ENCODE data around the gene SMPD2.

SMPD2 gene

GRCh38 chr6:109456710-109457561 lies 16.4 kb downstream of the SMPD2 start:
- TF ChIP-seq ZBTB7A (IDR thresholded peaks at IDR 0.05; ENCODE audit: low read depth): no peak
- TF ChIP-seq EP300 (IDR thresholded peaks at IDR 0.05; ENCODE audit: borderline replicate concordance): no peak
- TF ChIP-seq TEAD4 (IDR thresholded peaks at IDR 0.05): no peak
- no peak for TF ChIP-seq TCF12 (IDR thresholded peaks at IDR 0.05; ENCODE audit: low read depth)
- no peak for TF ChIP-seq FOXM1 (IDR thresholded peaks at IDR 0.05; ENCODE audit: borderline replicate concordance, low read depth)
- TF ChIP-seq NFIC (IDR thresholded peaks at IDR 0.05): no peak
- TF ChIP-seq CREB1 (IDR thresholded peaks at IDR 0.05; ENCODE audit: low read depth): no peak
- TF ChIP-seq REST (IDR thresholded peaks at IDR 0.05; ENCODE audit: low read depth): no peak
- no peak for TF ChIP-seq EGR1 (IDR thresholded peaks at IDR 0.05)
- no peak for TF ChIP-seq TAF1 (IDR thresholded peaks at IDR 0.05; ENCODE audit: low read depth)
- TF ChIP-seq USF1 (IDR thresholded peaks at IDR 0.05): no peak
- TF ChIP-seq YY1 (IDR thresholded peaks at IDR 0.05; ENCODE audit: low read depth): no peak
- no peak for TF ChIP-seq CEBPB (IDR thresholded peaks at IDR 0.05)
- TF ChIP-seq MAX (IDR thresholded peaks at IDR 0.05): no peak
- no peak for TF ChIP-seq RAD21 (IDR thresholded peaks at IDR 0.05; ENCODE audit: low read depth)

- TF ChIP-seq FOXM1 (IDR thresholded peaks at IDR 0.05; ENCODE audit: borderline replicate concordance, low read depth) (no peak), EGR1 (IDR thresholded peaks at IDR 0.05) (no peak), TAF1 (IDR thresholded peaks at IDR 0.05; ENCODE audit: low read depth) (no peak), RAD21 (IDR thresholded peaks at IDR 0.05; ENCODE audit: low read depth) (no peak), TEAD4 (IDR thresholded peaks at IDR 0.05) (no peak), CEBPB (IDR thresholded peaks at IDR 0.05) (no peak), TCF12 (IDR thresholded peaks at IDR 0.05; ENCODE audit: low read depth) (no peak), YY1 (IDR thresholded peaks at IDR 0.05; ENCODE audit: low read depth) (no peak), MAX (IDR thresholded peaks at IDR 0.05) (no peak), NFIC (IDR thresholded peaks at IDR 0.05) (no peak), CREB1 (IDR thresholded peaks at IDR 0.05; ENCODE audit: low read depth) (no peak), EP300 (IDR thresholded peaks at IDR 0.05; ENCODE audit: borderline replicate concordance) (no peak), ZBTB7A (IDR thresholded peaks at IDR 0.05; ENCODE audit: low read depth) (no peak), USF1 (IDR thresholded peaks at IDR 0.05) (no peak), REST (IDR thresholded peaks at IDR 0.05; ENCODE audit: low read depth) (no peak)
These were observed 17.1 kb downstream of the SMPD2 start for GRCh38 chr6:109457562-109457996.

GRCh38 chr6:109458774-109459531 lies 18.4 kb downstream of the SMPD2 start:
- no peak for TF ChIP-seq EGR1 (IDR thresholded peaks at IDR 0.05)
- TF ChIP-seq NFIC (IDR thresholded peaks at IDR 0.05): no peak
- no peak for TF ChIP-seq ZBTB7A (IDR thresholded peaks at IDR 0.05; ENCODE audit: low read depth)
- TF ChIP-seq TAF1 (IDR thresholded peaks at IDR 0.05; ENCODE audit: low read depth): no peak
- TF ChIP-seq CEBPB (IDR thresholded peaks at IDR 0.05): no peak
- no peak for TF ChIP-seq EP300 (IDR thresholded peaks at IDR 0.05; ENCODE audit: borderline replicate concordance)
- TF ChIP-seq REST (IDR thresholded peaks at IDR 0.05; ENCODE audit: low read depth): no peak
- TF ChIP-seq YY1 (IDR thresholded peaks at IDR 0.05; ENCODE audit: low read depth): no peak
